LNCaP clone FGC (cell line): ENCODE results near the gene ZFP3.
"Not testable (repeated sequence)": the region's sequence is repeated elsewhere in the genome, so short reads cannot be mapped to it uniquely, and the experiment has no call there.

Experiments used
- DNase-seq: peaks from one replicate; pipeline ENCODE4 v3.0.0-alpha.2; 2011; ENCODE audit warnings: low read depth
- H3K4me3 ChIP-seq: 2 replicates; pipeline ENCODE4 v1.5.1; 2011; ENCODE audit warnings: mild to moderate bottlenecking, low read depth, low read length, control low read depth
- CTCF ChIP-seq: IDR thresholded peaks from 2 replicates; pipeline ENCODE4 v1.5.1; 2012; ENCODE audit warnings: mild to moderate bottlenecking; ENCODE audit not compliant: control insufficient read depth, insufficient read depth; ENCODE audit errors: extremely low read depth

ZFP3 gene

GRCh38 chr17:5078106-5079028 lies at the start of gene ZFP3:
Gene ZFP3 (plus strand): TSS chr17:5078467. CDS start chr17:5091505, 13,038 bp downstream.
- no peak within 1 kb of the TSS for H3K4me3 ChIP-seq
- no peak for TF ChIP-seq CTCF
- DNase-seq: no peak

- DNase-seq: not testable (repeated sequence)
These were observed 48.1 kb upstream of the ZFP3 start for GRCh38 chr17:5030168-5030567.

GRCh38 chr17:5031365-5032082 lies 46.7 kb upstream of the ZFP3 start:
- peak overlapping the region; percentile 35 for H3K4me3 ChIP-seq

More at GRCh38 chr17:5030168-5030567, 48.1 kb upstream of the ZFP3 start:
- H3K4me3 ChIP-seq: not testable (repeated sequence)

GRCh38 chr17:5032865-5033264 lies 45.4 kb upstream of the ZFP3 start:
- no peak overlapping the region for H3K4me3 ChIP-seq
- no peak for TF ChIP-seq CTCF
- no peak for DNase-seq

More at GRCh38 chr17:5031365-5032082, 46.7 kb upstream of the ZFP3 start:
- peak; percentile 67 for TF ChIP-seq CTCF
- DNase-seq: peak; percentile 45

GRCh38 chr17:5033352-5034015 lies 44.8 kb upstream of the ZFP3 start:
- no peak for TF ChIP-seq CTCF

GRCh38 chr17:5034063-5034462 lies 44.2 kb upstream of the ZFP3 start:
- no peak for TF ChIP-seq CTCF
- DNase-seq: no peak
- no peak overlapping the region for H3K4me3 ChIP-seq

More at GRCh38 chr17:5033352-5034015, 44.8 kb upstream of the ZFP3 start:
- no peak overlapping the region for H3K4me3 ChIP-seq
- DNase-seq: no peak

- H3K4me3 ChIP-seq: no peak overlapping the region
- DNase-seq: no peak
- TF ChIP-seq CTCF: no peak
These were observed 43.6 kb upstream of the ZFP3 start for GRCh38 chr17:5034651-5035050.
